SIG-M5 (cell line): ENCODE measurements around the gene QRFPR.
"Not testable (repeated sequence)": the region's sequence is repeated elsewhere in the genome, so short reads cannot be mapped to it uniquely, and the experiment has no call there.

ENCODE experiments used
- DNase-seq: peaks from one replicate; lab custom pipeline; 2025; lab: John Stamatoyannopoulos, UW

QRFPR gene

GRCh38 chr4:121339307-121339706 lies 41.5 kb downstream of the QRFPR start:
- no peak for DNase-seq

- DNase-seq: no peak
These were observed 42.3 kb downstream of the QRFPR start for GRCh38 chr4:121338518-121338917.

GRCh38 chr4:121336706-121337105 lies 44.1 kb downstream of the QRFPR start:
- no peak for DNase-seq

GRCh38 chr4:121330180-121330665 lies 50.6 kb downstream of the QRFPR start:
- no peak for DNase-seq

GRCh38 chr4:121326597-121326996 lies 54.2 kb downstream of the QRFPR start:
- DNase-seq: no peak

- DNase-seq: no peak
These were observed 56.5 kb downstream of the QRFPR start for GRCh38 chr4:121324331-121324730.

GRCh38 chr4:121321466-121321865 lies 59.4 kb downstream of the QRFPR start:
- no peak for DNase-seq

GRCh38 chr4:121316091-121316490 lies 64.7 kb downstream of the QRFPR start:
- DNase-seq: no peak

- not testable (repeated sequence) for DNase-seq
These were observed 67.4 kb downstream of the QRFPR start for GRCh38 chr4:121313430-121313829.

- DNase-seq: no peak
These were observed 72.0 kb downstream of the QRFPR start for GRCh38 chr4:121308828-121309227.

GRCh38 chr4:121308328-121308663 lies 72.5 kb downstream of the QRFPR start:
- DNase-seq: no peak

GRCh38 chr4:121307445-121308327 lies 73.1 kb downstream of the QRFPR start:
- DNase-seq: no peak

GRCh38 chr4:121306931-121307330 lies 73.9 kb downstream of the QRFPR start:
- no peak for DNase-seq

- no peak for DNase-seq
These were observed 75.9 kb downstream of the QRFPR start for GRCh38 chr4:121304893-121305292.

GRCh38 chr4:121299367-121299766 lies 81.5 kb downstream of the QRFPR start:
- DNase-seq: no peak

- no peak for DNase-seq
These were observed 97.5 kb downstream of the QRFPR start for GRCh38 chr4:121283319-121283718.

- DNase-seq: no peak
These were observed 100.4 kb downstream of the QRFPR start for GRCh38 chr4:121280425-121280824.

- no peak for DNase-seq
These were observed 101.9 kb downstream of the QRFPR start for GRCh38 chr4:121278811-121279368.
